ENCODE results near the gene ZNF827.

DNA sequence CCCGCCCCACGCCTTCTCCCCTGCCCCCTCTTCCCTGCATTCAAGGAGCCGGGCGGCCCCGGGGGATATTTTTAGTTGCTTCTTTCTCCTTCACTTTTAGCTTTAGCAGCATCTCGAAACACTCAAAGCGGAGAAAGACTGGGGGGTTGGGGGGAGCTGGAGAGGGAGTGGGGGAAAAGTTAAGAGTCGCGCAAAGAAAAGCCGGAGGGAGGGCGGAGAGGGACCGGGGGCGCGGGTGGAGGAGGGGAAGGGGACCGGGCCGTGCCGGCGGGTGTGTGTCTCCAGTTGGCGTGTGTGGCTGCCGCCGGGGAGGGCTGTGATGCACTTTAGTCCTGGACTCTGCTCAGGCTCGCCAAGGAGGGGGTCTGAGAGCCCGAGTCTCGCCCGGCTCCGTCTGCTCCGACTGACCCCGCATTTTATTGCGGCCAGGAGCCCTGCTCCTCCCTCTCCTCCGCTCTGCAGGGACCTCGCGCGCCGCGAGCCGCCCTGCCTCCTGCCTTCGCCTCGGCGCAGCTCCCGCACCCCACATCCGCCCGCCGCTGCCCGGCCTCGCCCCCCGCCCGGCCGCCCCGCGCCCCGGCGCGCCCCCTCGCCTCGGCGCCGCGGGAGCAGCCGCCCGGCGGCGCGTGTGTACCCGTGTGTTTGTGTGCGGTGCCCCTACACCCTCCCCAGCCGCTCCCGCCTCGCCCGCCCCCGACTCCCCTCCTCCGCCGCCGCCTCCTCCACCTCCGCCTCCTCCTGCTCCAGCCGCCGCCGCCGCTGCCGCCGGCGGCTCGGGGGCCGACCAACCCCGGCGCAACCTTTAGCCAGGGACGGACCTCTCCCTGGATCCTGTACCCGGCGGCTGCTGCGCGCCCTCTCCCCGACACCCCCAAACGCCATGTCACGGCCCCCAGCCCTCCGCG is 1.4 kb downstream of the ZNF827 start:
- TF ChIP-seq YY1 (IDR thresholded peaks at IDR 0.05; ENCODE audit: insufficient read depth, insufficient read length) (no peak), ZNF274 (IDR thresholded peaks at IDR 0.05; ENCODE audit: low read depth, low read length) (no peak)

Measured in NT2/D1 (cell line).